Tibial nerve (tissue), 4 donors: ENCODE results near the gene VILL.

Source experiments
- CTCF ChIP-seq, 5 experiments: fragments of 200-600 bp in 3 of 5; fragments of 450-650 bp in 2 of 5; sonication (generic) in 3 of 5; IDR thresholded peaks; one replicate each; pipeline ENCODE4 v1.5.1; 2016 to 2019; ENCODE audit warnings: antibody characterized with exemption in 5 of 5, mild to moderate bottlenecking in 3 of 5, moderate library complexity in 2 of 5
- EP300 ChIP-seq, 2 donors: sonication (generic); formaldehyde crosslinking; IDR thresholded peaks; one replicate each; pipeline ENCODE4 v1.6.1; 2017; ENCODE audit warnings: antibody characterized with exemption in 2 of 2, mild to moderate bottlenecking in 1 of 2
- POLR2A ChIP-seq, 2 donors: fragments of 450-650 bp; IDR thresholded peaks; one replicate each; pipeline ENCODE4 v1.6.1; 2017; ENCODE audit warnings: antibody characterized with exemption in 2 of 2, mild to moderate bottlenecking in 2 of 2, moderate library complexity in 2 of 2

GRCh38 chr3:38038447-38038911 is 47.9 kb downstream of the VILL start:
- TF ChIP-seq CTCF (IDR thresholded peaks at IDR 0.05) = no peak
- no peak for TF ChIP-seq POLR2A (IDR thresholded peaks at IDR 0.05)
- TF ChIP-seq EP300 (IDR thresholded peaks at IDR 0.05) = no peak
